Neural cell (in vitro differentiated cells): ENCODE measurements around the gene CEP192. TPM values are rescaled to one million over a fixed set of nuclear protein-coding genes. Genes with fewer than 3 reads are reported as not detected.

Experiments
- H2AFZ ChIP-seq: fragments of 200-600, 300-800 bp; sonication (generic), shearing (Covaris generic); 2 replicates; pipeline ENCODE4 v1.6.0; 2014; ENCODE audit warnings: low read depth, mild to moderate bottlenecking, antibody characterized with exemption, low read length, moderate library complexity
- H3F3A ChIP-seq: fragments of 200-600 bp; shearing (Covaris generic); 2 replicates; pipeline ENCODE4 v1.6.1; 2016; ENCODE audit warnings: mild to moderate bottlenecking, moderate library complexity, mixed read lengths, antibody characterized with exemption, low read length; ENCODE audit not compliant: insufficient read depth, poor library complexity, severe bottlenecking
- H3K27ac ChIP-seq: fragments of 200-600, 300-800 bp; sonication (generic), shearing (Covaris generic); 2 replicates; pipeline ENCODE4 v1.5.1; 2014; ENCODE audit warnings: mild to moderate bottlenecking, low read length, moderate library complexity
- H3K27me3 ChIP-seq: fragments of 300-800, 200-600 bp; sonication (generic), shearing (Covaris generic); 2 replicates; pipeline ENCODE4 v1.6.0; 2014; ENCODE audit warnings: mild to moderate bottlenecking, low read depth, low read length, moderate library complexity; ENCODE audit not compliant: insufficient read depth
- H3K36me3 ChIP-seq: fragments of 300-800, 200-600 bp; sonication (generic), shearing (Covaris generic); 2 replicates; pipeline ENCODE4 v1.5.1; 2014; ENCODE audit warnings: mild to moderate bottlenecking, antibody characterized with exemption, low read length, moderate library complexity; ENCODE audit not compliant: insufficient read depth
- H3K4me2 ChIP-seq: fragments of 300-800, 200-600 bp; sonication (generic), shearing (Covaris generic); 2 replicates; pipeline ENCODE4 v1.6.0; 2014; ENCODE audit warnings: mild to moderate bottlenecking, low read length
- H3K4me3 ChIP-seq: fragments of 300-800, 200-600 bp; sonication (generic), shearing (Covaris generic); 2 replicates; pipeline ENCODE4 v1.5.1; 2014; ENCODE audit warnings: mild to moderate bottlenecking, low read length, moderate library complexity
- H3K79me2 ChIP-seq: fragments of 200-600 bp; shearing (Covaris generic); replicated peaks from 2 replicates; pipeline ENCODE4 v1.6.0; 2014; ENCODE audit warnings: mild to moderate bottlenecking, low read length, moderate library complexity; ENCODE audit not compliant: insufficient read depth
- H3K9ac ChIP-seq: fragments of 300-800, 200-600 bp; sonication (generic), shearing (Covaris generic); 2 replicates; pipeline ENCODE4 v1.6.1; 2016; ENCODE audit warnings: mild to moderate bottlenecking, low read length, mixed read lengths
- H3K9me2 ChIP-seq: fragments of 200-600 bp; shearing (Covaris generic); 2 replicates; pipeline ENCODE4 v1.6.1; 2016; ENCODE audit warnings: mild to moderate bottlenecking, low read length, mixed read lengths; ENCODE audit not compliant: insufficient read depth
- H3K9me3 ChIP-seq: fragments of 200-600, 300-800 bp; sonication (generic), shearing (Covaris generic); 2 replicates; pipeline ENCODE4 v1.6.1; 2016; ENCODE audit warnings: mild to moderate bottlenecking, mixed run types, low read length, moderate library complexity, mixed read lengths
- H4K20me1 ChIP-seq: fragments of 200-600 bp; shearing (Covaris generic); 2 replicates; pipeline ENCODE4 v1.6.1; 2016; ENCODE audit warnings: mild to moderate bottlenecking, mixed run types; ENCODE audit not compliant: insufficient read depth
- CTCF ChIP-seq: fragments of 450-650 bp; IDR thresholded peaks from 2 replicates; pipeline ENCODE4 v1.5.1; 2014; ENCODE audit warnings: antibody characterized with exemption, mild to moderate bottlenecking, moderate library complexity; ENCODE audit not compliant: poor library complexity, severe bottlenecking
- EP300 ChIP-seq: fragments of 450-650 bp; conservative IDR thresholded peaks from 2 replicates; pipeline ENCODE4 v1.6.1; 2014; ENCODE audit warnings: antibody characterized with exemption, mild to moderate bottlenecking, moderate library complexity; ENCODE audit not compliant: poor library complexity, severe bottlenecking
- EZH2 ChIP-seq: fragments of 200-600, 300-800 bp; shearing (Covaris generic), sonication (generic); IDR thresholded peaks from 2 replicates; pipeline ENCODE4 v1.6.1; 2014; ENCODE audit warnings: antibody characterized with exemption, low read length, borderline replicate concordance, mild to moderate bottlenecking; ENCODE audit not compliant: insufficient read depth, poor library complexity, severe bottlenecking
- MXI1 ChIP-seq: fragments of 450-650 bp; conservative IDR thresholded peaks from 2 replicates; pipeline ENCODE4 v1.6.1; 2014; ENCODE audit warnings: antibody characterized with exemption, mild to moderate bottlenecking; ENCODE audit not compliant: poor library complexity, severe bottlenecking
- POLR2AphosphoS5 ChIP-seq: IDR thresholded peaks from 2 replicates; pipeline ENCODE4 v1.6.1; 2012
- RAD21 ChIP-seq: fragments of 450-650 bp; conservative IDR thresholded peaks from 2 replicates; pipeline ENCODE4 v1.6.1; 2014; ENCODE audit warnings: antibody characterized with exemption, mild to moderate bottlenecking, moderate library complexity
- REST ChIP-seq: IDR thresholded peaks from 2 replicates; pipeline ENCODE4 v1.6.1; 2012; ENCODE audit warnings: borderline replicate concordance
- SMC3 ChIP-seq: fragments of 450-650 bp; conservative IDR thresholded peaks from 2 replicates; pipeline ENCODE4 v1.6.1; 2014; ENCODE audit warnings: antibody characterized with exemption, mild to moderate bottlenecking, moderate library complexity; ENCODE audit not compliant: poor library complexity
- TAF1 ChIP-seq: IDR thresholded peaks from 2 replicates; pipeline ENCODE4 v1.6.1; 2012; ENCODE audit warnings: low read depth
- polyA plus RNA-seq: library from polyadenylated mRNA; depleted of rRNA; stranded (reverse); fragments of >200 nt; gene quantifications from 2 replicates; pipeline ENCODE4 v1.2.3, GENCODE V29; 2014

Gene CEP192
- polyA plus RNA-seq, 1 donor from 2014 or later, result 28.1 TPM

GRCh38 chr18:13026583-13027270, 35.6 kb downstream of the CEP192 start:
- H3K9me3 ChIP-seq, result no peaks in the 10 kb centered on the region
- H2AFZ ChIP-seq, result no peak overlapping the region
- H3K4me2 ChIP-seq, result no peak overlapping the region
- H3K9me2 ChIP-seq, result no peaks in the 10 kb centered on the region
- TF ChIP-seq SMC3 (no peak), EP300 (no peak), REST (no peak), POLR2AphosphoS5 (no peak), CTCF (no peak), MXI1 (no peak), TAF1 (no peak), EZH2 (no peak), RAD21 (no peak)
- H4K20me1 ChIP-seq, result no peaks in the 10 kb centered on the region
- H3K27me3 ChIP-seq, result no peaks in the 10 kb centered on the region
- H3K36me3 ChIP-seq, result no peaks in the 10 kb centered on the region
- H3K79me2 ChIP-seq, result no peaks in the 10 kb centered on the region
- no peak overlapping the region for H3K27ac ChIP-seq
- no peak overlapping the region for H3K9ac ChIP-seq
- H3K4me3 ChIP-seq, result no peak overlapping the region
- H3F3A ChIP-seq, result no peaks in the 10 kb centered on the region

- Histone ChIP-seq H3K79me2 (no peaks in the 10 kb centered on the region), H3K9me3 (no peaks in the 10 kb centered on the region), H3K4me3 (no peak overlapping the region), H3K4me2 (no peak overlapping the region), H3K9ac (no peak overlapping the region), H3F3A (no peaks in the 10 kb centered on the region), H3K27me3 (no peaks in the 10 kb centered on the region), H3K27ac (no peak overlapping the region), H2AFZ (no peak overlapping the region), H4K20me1 (no peaks in the 10 kb centered on the region), H3K36me3 (peaks cover 7% of the 10 kb centered on the region), H3K9me2 (no peaks in the 10 kb centered on the region)
- no peak for TF ChIP-seq SMC3
- no peak for TF ChIP-seq POLR2AphosphoS5
- no peak for TF ChIP-seq REST
- TF ChIP-seq EZH2, result no peak
- TF ChIP-seq RAD21, result no peak
- no peak for TF ChIP-seq TAF1
- TF ChIP-seq CTCF, result no peak
- TF ChIP-seq MXI1, result no peak
- TF ChIP-seq EP300, result no peak
Measured at GRCh38 chr18:13028869-13029268, 37.7 kb downstream of the CEP192 start.
